ENCODE measurements around the gene BMP8A. TPM values are rescaled to one million over a fixed set of nuclear protein-coding genes. Genes with fewer than 3 reads are reported as not detected.

The BMP8A gene
- total RNA-seq, 1 experiment from 2014 or later = not detected

DNA sequence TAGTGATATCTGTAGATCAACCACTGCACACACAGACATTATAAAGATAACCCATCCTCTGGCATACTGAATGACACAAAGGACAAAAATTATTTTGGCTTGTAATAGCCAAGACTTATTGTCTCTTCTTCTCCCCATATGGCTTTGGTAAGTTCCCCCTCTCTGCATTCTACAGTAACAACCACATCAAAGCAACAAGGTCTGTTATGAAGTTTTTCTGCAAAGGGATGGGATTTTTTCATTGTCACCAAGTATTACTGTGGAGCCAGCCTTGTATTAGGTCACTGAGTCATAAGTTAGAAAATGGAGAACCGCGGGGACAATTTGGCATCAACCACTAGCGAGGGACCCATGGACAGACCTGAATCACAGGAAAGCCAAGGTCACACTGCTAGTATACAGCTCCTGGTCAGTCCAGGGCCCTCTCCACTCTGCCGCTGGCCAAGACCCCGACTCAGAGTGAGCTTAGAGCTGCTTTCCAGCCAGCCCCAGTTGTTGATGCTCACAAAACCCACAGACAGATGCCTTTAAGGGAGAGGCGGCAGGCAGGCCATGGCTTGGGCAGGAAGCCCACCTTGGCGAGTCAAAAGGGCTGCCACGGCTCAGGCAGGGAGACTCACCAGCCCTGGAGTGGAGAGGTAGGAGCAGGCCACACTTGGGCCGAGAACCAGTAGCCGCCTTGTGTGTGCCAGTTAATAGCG is 79.2 kb downstream of the BMP8A start:
- no peak for DNase-seq (ENCODE audit: low read depth)

- no peak for DNase-seq (ENCODE audit: low read depth)
Measured at GRCh38 chr1:39571178-39571483, 79.7 kb downstream of the BMP8A start.

- DNase-seq (ENCODE audit: low read depth) = no peak
Measured at GRCh38 chr1:39572379-39573096, 81.1 kb downstream of the BMP8A start.

DNA sequence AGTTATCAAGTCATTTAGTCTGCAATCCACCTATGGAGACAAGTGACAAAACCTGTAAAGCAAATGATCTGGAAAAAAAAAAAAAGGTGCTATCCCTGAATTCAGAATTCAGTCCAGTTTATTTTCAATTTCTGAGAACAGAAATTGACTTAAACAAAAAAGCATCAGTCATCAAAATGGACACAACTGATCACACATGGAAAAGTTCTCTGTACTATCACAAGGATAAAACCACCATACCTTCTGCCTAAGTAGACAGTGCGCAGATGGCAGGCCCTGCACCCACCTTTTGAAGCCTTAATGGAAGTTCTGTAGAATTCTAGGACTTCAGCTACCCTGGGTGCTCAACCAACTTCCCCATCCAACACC is 81.6 kb downstream of the BMP8A start:
- no peak for DNase-seq (ENCODE audit: low read depth)

DNA sequence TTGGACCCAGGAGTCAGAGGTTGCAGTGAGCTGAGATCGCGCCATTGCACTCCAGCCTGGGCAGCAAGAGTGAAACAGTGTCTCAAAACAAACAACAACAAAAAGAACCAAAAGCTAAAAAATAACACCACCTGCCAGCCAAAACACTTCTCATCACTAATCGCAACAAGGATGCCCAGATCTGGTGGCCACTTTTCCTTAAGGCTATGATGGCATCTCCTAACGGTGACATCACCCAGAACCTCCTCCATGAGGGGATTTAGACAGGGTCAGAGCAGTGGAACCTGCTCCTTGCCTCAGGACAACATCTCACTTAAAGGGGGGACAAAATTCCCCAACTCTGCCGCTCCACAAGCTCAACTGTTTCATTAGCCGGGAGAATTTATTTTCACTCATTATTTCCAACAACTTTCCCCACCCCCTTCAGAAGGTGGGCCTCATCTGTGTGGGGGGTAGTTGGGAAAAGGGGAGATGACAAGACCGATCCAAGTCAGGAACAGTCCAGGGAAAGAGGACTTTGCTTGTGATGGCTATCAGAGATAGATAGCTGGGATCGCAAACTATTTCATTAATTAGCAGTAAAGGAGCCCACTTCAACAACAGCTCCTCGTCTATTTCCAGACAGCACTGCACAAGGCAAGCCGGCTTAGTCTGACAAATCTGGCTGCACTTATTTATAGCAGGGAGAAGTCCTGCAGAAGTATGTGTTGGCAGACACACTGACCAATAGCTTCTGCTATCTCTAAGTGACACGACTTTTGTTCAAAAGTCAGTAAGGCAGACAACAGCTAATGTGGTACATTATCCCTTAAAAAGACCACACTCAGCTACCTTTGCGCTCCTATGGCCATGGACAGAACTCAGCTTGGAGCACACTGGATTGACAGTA is 82.5 kb downstream of the BMP8A start:
- peak; percentile 57 for DNase-seq (ENCODE audit: low read depth)

GRCh38 chr1:39574646-39575045 is 83.2 kb downstream of the BMP8A start:
- DNase-seq (ENCODE audit: low read depth) = no peak

Other genes with a start within 250 kb of the BMP8A start
- 84.9 and 116 TPM in 2 replicates for gene PABPC4, start 85.2 kb downstream of the BMP8A start, total RNA-seq (2014; rRNA removed; shearing (Covaris generic))
- not detected in 2 replicates for gene HEYL, start 148.0 kb downstream of the BMP8A start, total RNA-seq (2014; rRNA removed; shearing (Covaris generic))
- gene NT5C1A, start 180.5 kb downstream of the BMP8A start, total RNA-seq (2014; rRNA removed; shearing (Covaris generic)) = not detected in 2 replicates
- gene HPCAL4, start 199.8 kb downstream of the BMP8A start, total RNA-seq (2014; rRNA removed; shearing (Covaris generic)) = 0.10 and 0.12 TPM in 2 replicates
- 65.8 and 75.6 TPM in 2 replicates for gene PPIE, start 247.2 kb downstream of the BMP8A start, total RNA-seq (2014; rRNA removed; shearing (Covaris generic))